GM12875 (cell line): ENCODE results near the gene LIN37.

Experiments used
- H3K4me3 ChIP-seq: one replicate; pipeline ENCODE4 v1.5.1; 2011; ENCODE audit warnings: low read depth, low read length, control low read depth
- TF ChIP-seq, protein P1 (sequence below): IDR thresholded peaks from 2 replicates; pipeline ENCODE4 v1.5.1; 2011; ENCODE audit warnings: low read depth, mild to moderate bottlenecking, control low read depth, inconsistent platforms, low read length, moderate library complexity, borderline replicate concordance; ENCODE audit not compliant: insufficient read depth

LIN37 gene

DNA sequence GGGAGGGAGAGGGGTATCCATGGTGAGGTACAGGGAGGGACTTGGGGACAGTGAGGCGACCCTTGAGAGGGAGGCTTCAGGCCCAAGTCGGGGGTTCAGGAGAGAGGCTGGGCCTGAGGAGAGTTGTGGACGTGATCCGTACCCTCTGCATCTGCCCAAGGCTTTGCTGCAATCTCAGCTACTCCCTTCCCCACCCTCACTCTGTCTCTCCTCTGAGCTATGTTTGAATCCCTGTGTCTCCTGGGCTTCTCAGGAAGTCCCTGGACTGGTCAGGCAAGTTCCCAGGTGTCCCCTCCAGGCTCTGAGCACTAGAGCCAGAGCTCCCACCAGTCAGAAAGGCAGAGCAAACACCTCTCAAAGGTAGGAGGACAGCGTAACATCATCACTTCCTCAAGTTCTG, 1.8 kb downstream of the LIN37 start:
- no peak overlapping the region for H3K4me3 ChIP-seq
- TF ChIP-seq, protein P1, sequence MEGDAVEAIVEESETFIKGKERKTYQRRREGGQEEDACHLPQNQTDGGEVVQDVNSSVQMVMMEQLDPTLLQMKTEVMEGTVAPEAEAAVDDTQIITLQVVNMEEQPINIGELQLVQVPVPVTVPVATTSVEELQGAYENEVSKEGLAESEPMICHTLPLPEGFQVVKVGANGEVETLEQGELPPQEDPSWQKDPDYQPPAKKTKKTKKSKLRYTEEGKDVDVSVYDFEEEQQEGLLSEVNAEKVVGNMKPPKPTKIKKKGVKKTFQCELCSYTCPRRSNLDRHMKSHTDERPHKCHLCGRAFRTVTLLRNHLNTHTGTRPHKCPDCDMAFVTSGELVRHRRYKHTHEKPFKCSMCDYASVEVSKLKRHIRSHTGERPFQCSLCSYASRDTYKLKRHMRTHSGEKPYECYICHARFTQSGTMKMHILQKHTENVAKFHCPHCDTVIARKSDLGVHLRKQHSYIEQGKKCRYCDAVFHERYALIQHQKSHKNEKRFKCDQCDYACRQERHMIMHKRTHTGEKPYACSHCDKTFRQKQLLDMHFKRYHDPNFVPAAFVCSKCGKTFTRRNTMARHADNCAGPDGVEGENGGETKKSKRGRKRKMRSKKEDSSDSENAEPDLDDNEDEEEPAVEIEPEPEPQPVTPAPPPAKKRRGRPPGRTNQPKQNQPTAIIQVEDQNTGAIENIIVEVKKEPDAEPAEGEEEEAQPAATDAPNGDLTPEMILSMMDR = no peak

- TF ChIP-seq, protein P1 = no peak
- H3K4me3 ChIP-seq = no peak overlapping the region
These were observed 3.7 kb downstream of the LIN37 start for GRCh38 chr19:35751839-35752745.

DNA sequence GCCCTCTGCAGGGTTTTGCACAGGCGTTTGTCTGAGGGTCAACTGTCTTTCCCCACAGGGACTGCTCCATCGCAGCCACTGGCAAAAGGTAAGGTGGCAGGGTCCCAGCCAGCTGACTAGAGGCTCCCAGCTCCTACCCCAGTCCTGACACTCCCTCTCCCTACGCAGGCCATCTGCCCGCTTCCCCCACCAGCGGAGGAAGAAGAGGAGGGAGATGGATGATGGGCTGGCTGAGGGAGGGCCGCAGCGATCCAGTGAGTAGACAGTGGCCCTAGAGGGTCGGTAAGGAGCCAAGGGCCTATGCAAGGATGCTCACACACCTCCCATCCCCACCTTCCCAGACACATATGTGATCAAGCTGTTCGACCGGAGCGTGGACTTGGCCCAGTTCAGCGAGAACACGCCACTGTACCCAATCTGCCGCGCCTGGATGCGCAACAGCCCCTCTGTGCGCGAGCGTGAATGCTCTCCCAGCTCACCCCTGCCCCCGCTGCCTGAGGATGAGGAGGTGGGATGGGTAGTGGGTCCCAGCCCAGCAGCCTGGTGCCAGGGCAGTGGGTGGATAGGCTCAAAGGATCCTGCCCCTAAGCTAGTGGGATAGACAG, 4.5 kb downstream of the LIN37 start:
- H3K4me3 ChIP-seq = no peak overlapping the region
- TF ChIP-seq, protein P1 = no peak

DNA sequence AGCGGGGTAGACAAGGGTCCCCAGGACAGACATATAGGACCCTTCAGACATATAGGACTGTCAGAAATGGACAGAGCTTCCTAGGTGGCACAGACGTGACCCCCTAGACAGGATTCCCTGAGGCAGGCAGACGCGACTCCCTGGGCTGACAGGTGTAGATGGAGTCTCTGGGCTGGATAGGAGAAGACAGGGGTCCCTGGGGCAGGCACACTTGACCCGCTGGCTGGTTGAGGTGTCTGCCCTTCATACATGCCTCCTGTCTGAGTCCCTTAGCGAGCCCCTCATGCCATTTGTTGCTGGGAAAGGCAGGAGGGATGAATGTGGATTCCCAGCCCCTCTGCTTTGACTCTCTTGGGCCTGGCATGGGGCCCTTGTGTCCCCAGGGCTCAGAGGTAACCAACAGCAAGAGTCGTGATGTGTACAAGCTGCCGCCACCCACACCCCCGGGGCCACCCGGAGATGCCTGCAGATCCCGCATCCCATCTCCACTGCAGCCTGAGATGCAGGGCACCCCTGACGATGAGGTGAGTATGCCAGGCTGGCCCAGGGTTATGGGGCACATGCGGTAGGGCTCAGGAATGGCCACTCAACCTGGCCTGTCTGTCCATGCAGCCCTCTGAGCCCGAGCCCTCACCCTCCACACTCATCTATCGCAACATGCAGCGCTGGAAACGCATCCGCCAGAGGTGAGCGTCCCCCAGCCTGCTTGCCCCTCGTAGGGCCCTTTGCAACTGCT, 5.4 kb downstream of the LIN37 start:
- TF ChIP-seq, protein P1 = no peak
- no peak overlapping the region for H3K4me3 ChIP-seq

GRCh38 chr19:35754370-35755130, 6.2 kb downstream of the LIN37 start:
- H3K4me3 ChIP-seq = no peak overlapping the region
- TF ChIP-seq, protein P1 = no peak

- TF ChIP-seq, protein P1 = no peak
- no peak overlapping the region for H3K4me3 ChIP-seq
These were observed 6.8 kb downstream of the LIN37 start for GRCh38 chr19:35755131-35755549.
